Mesenchymal stem cell (in vitro differentiated cells and primary cell): Measurements from ENCODE around the gene FADS1.

Experiments used
- DNase-seq: peaks from one replicate; pipeline ENCODE4 v3.0.0-alpha.2; 2013
- H2AFZ ChIP-seq: one replicate; pipeline ENCODE4 v1.6.1; 2013; ENCODE audit warnings: low read depth, mild to moderate bottlenecking, control low read depth, inconsistent platforms, low read length, moderate library complexity
- H2AK5ac ChIP-seq: 2 replicates; pipeline ENCODE4 v1.6.1; 2013; ENCODE audit warnings: low read length, moderate library complexity, mild to moderate bottlenecking, inconsistent platforms; ENCODE audit not compliant: severe bottlenecking
- H2BK120ac ChIP-seq: one replicate; pipeline ENCODE4 v1.6.1; 2013; ENCODE audit warnings: low read depth, mild to moderate bottlenecking, inconsistent platforms, low read length, moderate library complexity
- H2BK12ac ChIP-seq, 2 experiments: one replicate each; pipeline ENCODE4 v1.6.1; 2013; ENCODE audit warnings: inconsistent platforms in 2 of 2, low read length in 2 of 2, mild to moderate bottlenecking in 2 of 2, moderate library complexity in 2 of 2, control low read depth in 1 of 2
- H2BK15ac ChIP-seq: one replicate; pipeline ENCODE4 v1.6.1; 2013; ENCODE audit warnings: mild to moderate bottlenecking, low read depth, inconsistent platforms; ENCODE audit not compliant: poor library complexity, severe bottlenecking
- H2BK5ac ChIP-seq: 2 replicates; pipeline ENCODE4 v1.6.1; 2013; ENCODE audit warnings: low read depth, mild to moderate bottlenecking, low read length, control low read depth, inconsistent platforms; ENCODE audit not compliant: poor library complexity, severe bottlenecking
- H3K14ac ChIP-seq, 2 experiments: one replicate each; pipeline ENCODE4 v1.6.1; 2013; ENCODE audit warnings: inconsistent platforms in 2 of 2, low read length in 2 of 2, control low read depth in 1 of 2, mild to moderate bottlenecking in 1 of 2, moderate library complexity in 1 of 2
- H3K18ac ChIP-seq, 2 experiments: one replicate each; pipeline ENCODE4 v1.6.1; 2013; ENCODE audit warnings: inconsistent platforms in 2 of 2, low read length in 2 of 2, control low read depth in 1 of 2, low read depth in 1 of 2, mild to moderate bottlenecking in 1 of 2
- H3K23ac ChIP-seq, 2 experiments: one replicate each; pipeline ENCODE4 v1.6.1; 2013; ENCODE audit warnings: inconsistent platforms in 2 of 2, low read length in 2 of 2, mild to moderate bottlenecking in 2 of 2, moderate library complexity in 2 of 2, control low read depth in 1 of 2
- H3K27ac ChIP-seq: 2 replicates; pipeline ENCODE4 v1.5.1; 2013; ENCODE audit warnings: mild to moderate bottlenecking, moderate library complexity, low read length, control low read depth, inconsistent platforms; ENCODE audit not compliant: poor library complexity, severe bottlenecking
- H3K27me3 ChIP-seq, 2 experiments: 2 replicates each; pipeline versions ENCODE4 v1.6.1 to v1.7.0; 2013; ENCODE audit warnings: low read length in 2 of 2, mild to moderate bottlenecking in 2 of 2, moderate library complexity in 2 of 2, control low read depth in 1 of 2, inconsistent platforms in 1 of 2; ENCODE audit not compliant: control insufficient read depth in 1 of 2, insufficient read depth in 1 of 2
- H3K36me3 ChIP-seq, 2 experiments: 2 replicates each; pipeline versions ENCODE4 v1.6.1 to v1.7.0; 2013; ENCODE audit warnings: low read length in 2 of 2, control low read depth in 1 of 2, inconsistent platforms in 1 of 2, low read depth in 1 of 2, mild to moderate bottlenecking in 1 of 2; ENCODE audit not compliant: insufficient read depth in 2 of 2, control insufficient read depth in 1 of 2
- H3K4ac ChIP-seq, 2 experiments: one replicate each; pipeline ENCODE4 v1.6.1; 2013; ENCODE audit warnings: inconsistent platforms in 2 of 2, low read length in 2 of 2, mild to moderate bottlenecking in 2 of 2, moderate library complexity in 2 of 2, control low read depth in 1 of 2, low read depth in 1 of 2
- H3K4me1 ChIP-seq: 2 replicates; pipeline ENCODE4 v1.6.1; 2013; ENCODE audit warnings: low read depth, low read length, control low read depth; ENCODE audit not compliant: control insufficient read depth, insufficient read depth
- H3K4me2 ChIP-seq: 2 replicates; pipeline ENCODE4 v1.6.1; 2013; ENCODE audit warnings: low read length, mild to moderate bottlenecking, inconsistent platforms; ENCODE audit not compliant: poor library complexity, severe bottlenecking
- H3K4me3 ChIP-seq, 2 experiments: 2 replicates each; pipeline versions ENCODE4 v1.5.1 to v1.7.0; 2013; ENCODE audit warnings: low read length in 2 of 2, mild to moderate bottlenecking in 2 of 2, control low read depth in 1 of 2, low read depth in 1 of 2; ENCODE audit not compliant: insufficient read depth in 1 of 2
- H3K79me1 ChIP-seq: replicated peaks from 2 replicates; pipeline ENCODE4 v1.6.1; 2013; ENCODE audit warnings: mild to moderate bottlenecking, control low read depth, low read length, inconsistent platforms; ENCODE audit not compliant: poor library complexity, severe bottlenecking
- H3K9ac ChIP-seq: 2 replicates; pipeline ENCODE4 v1.7.0; 2013; ENCODE audit warnings: mild to moderate bottlenecking, low read length, moderate library complexity
- H3K9me3 ChIP-seq: 2 replicates; pipeline ENCODE4 v1.7.0; 2013; ENCODE audit warnings: mild to moderate bottlenecking, low read length; ENCODE audit not compliant: control insufficient read depth
- H4K8ac ChIP-seq: one replicate; pipeline ENCODE4 v1.6.1; 2013; ENCODE audit warnings: inconsistent platforms, mild to moderate bottlenecking, low read length, moderate library complexity
- H4K91ac ChIP-seq: one replicate; pipeline ENCODE4 v1.6.1; 2013; ENCODE audit warnings: mild to moderate bottlenecking, low read length, inconsistent platforms
- WGBS: methylation state at CpG from one replicate; pipeline ENCODE4 v1.1.7; 2013; ENCODE audit warnings: mixed read lengths; 5-methylcytosine and 5-hydroxymethylcytosine counted together

FADS1 gene

GRCh38 chr11:61793083-61793828, 23.5 kb downstream of the FADS1 start:
- Histone ChIP-seq H2BK120ac (no peak overlapping the region), H3K79me1 (peaks cover 13% of the 10 kb centered on the region), H2BK5ac (no peak overlapping the region), H3K23ac (no peak overlapping the region), H4K8ac (no peak overlapping the region), H3K14ac (no peak overlapping the region), H3K4me2 (peak overlapping the region; percentile 82), H3K9ac (peak overlapping the region; percentile 99), H3K9me3 (no peaks in the 10 kb centered on the region), H2AK5ac (no peak overlapping the region), H3K4me1 (peaks cover 9% of the 10 kb centered on the region), H3K4me3 (peak overlapping the region; percentile 85 to 93), H2BK12ac (no peak overlapping the region), H2AFZ (peak overlapping the region; percentile 99), H3K27ac (no peak overlapping the region), H3K36me3 (peaks cover 33 to 42% of the 10 kb centered on the region in 2 experiments), H3K4ac (peak overlapping the region in 1 of 2 experiments; percentile 39), H3K18ac (peak overlapping the region; percentile 58 to 75), H4K91ac (peak overlapping the region; percentile 74), H3K27me3 (no peaks in the 10 kb centered on the region), H2BK15ac (peak overlapping the region; percentile 80)
- 7% methylated on average over 24 of the region's 29 CpGs for WGBS
- no peak for DNase-seq

GRCh38 chr11:61792310-61793082, 24.3 kb downstream of the FADS1 start, which contains the start of the genes FEN1 and TMEM258:
TSS of gene FEN1 (plus strand) at chr11:61792911. CDS start at chr11:61795362, 2,451 bp downstream.
TSS of gene TMEM258 (minus strand) at chr11:61792599. CDS start at chr11:61792558, 41 bp downstream.
- Histone ChIP-seq H3K27me3 (no peaks in the 10 kb centered on the region), H3K79me1 (peaks cover 15% of the 10 kb centered on the region), H3K14ac (peak within 1 kb of the TSS in 1 of 2 experiments; percentile 99), H3K18ac (peak within 1 kb of the TSS; percentile 100), H3K36me3 (peaks cover 38 to 49% of the 10 kb centered on the region in 2 experiments), H3K9me3 (no peaks in the 10 kb centered on the region), H4K8ac (peak within 1 kb of the TSS; percentile 100), H4K91ac (peak within 1 kb of the TSS; percentile 100), H3K23ac (peak within 1 kb of the TSS; percentile 95 to 98), H3K4ac (peak within 1 kb of the TSS; percentile 98), H2BK5ac (peak within 1 kb of the TSS; percentile 100), H2BK15ac (peak within 1 kb of the TSS; percentile 99), H3K9ac (peak within 1 kb of the TSS; percentile 99), H2BK12ac (peak within 1 kb of the TSS; percentile 98 to 99), H3K27ac (peak within 1 kb of the TSS; percentile 98), H2AFZ (peak within 1 kb of the TSS; percentile 99), H3K4me1 (peaks cover 10% of the 10 kb centered on the region), H2AK5ac (no peak within 1 kb of the TSS), H2BK120ac (peak within 1 kb of the TSS; percentile 100), H3K4me2 (peak within 1 kb of the TSS; percentile 82), H3K4me3 (peak within 1 kb of the TSS; percentile 85 to 93)
- under 1% methylated on average over 46 of the region's 61 CpGs for WGBS
- DNase-seq = peak; percentile 96

GRCh38 chr11:61791737-61792309, 25.0 kb downstream of the FADS1 start:
- Histone ChIP-seq H2BK5ac (peak overlapping the region; percentile 100), H2AFZ (no peak overlapping the region), H2AK5ac (no peak overlapping the region), H2BK120ac (no peak overlapping the region), H2BK15ac (no peak overlapping the region), H3K9me3 (no peaks in the 10 kb centered on the region), H3K14ac (no peak overlapping the region), H3K4ac (peak overlapping the region; percentile 24 to 98), H3K18ac (peak overlapping the region; percentile 100), H3K27me3 (no peaks in the 10 kb centered on the region), H3K27ac (peak overlapping the region; percentile 98), H3K4me2 (peak overlapping the region; percentile 82), H3K36me3 (peaks cover 45 to 54% of the 10 kb centered on the region in 2 experiments), H4K91ac (no peak overlapping the region), H3K4me3 (peak overlapping the region; percentile 85 to 93), H3K79me1 (peaks cover 15% of the 10 kb centered on the region), H4K8ac (peak overlapping the region; percentile 100), H3K9ac (peak overlapping the region; percentile 99), H2BK12ac (no peak overlapping the region), H3K23ac (no peak overlapping the region), H3K4me1 (peaks cover 11% of the 10 kb centered on the region)
- 6% methylated on average over 14 of the region's 14 CpGs for WGBS
- peak; percentile 96 for DNase-seq
